ENCODE measurements around the gene FEV. TPM values are rescaled to one million over a fixed set of nuclear protein-coding genes. Genes with fewer than 3 reads are reported as not detected.

Gene FEV
- total RNA-seq, 1 donor from 2014 or later, result not detected

- Histone ChIP-seq H3K4me3 (ENCODE audit: low read length in 3 of 3) (no peak overlapping the region), H3K27me3 (ENCODE audit: control insufficient read depth in 3 of 3, insufficient read depth in 3 of 3, low read length in 3 of 3) (peaks cover 9 to 40% (median 33%) of the 10 kb centered on the region in 3 donors), H3K4me1 (ENCODE audit: control insufficient read depth in 3 of 3, insufficient read depth in 3 of 3, low read length in 3 of 3) (no peaks in the 10 kb centered on the region), H3K9ac (ENCODE audit: low read depth in 1 of 3, low read length in 3 of 3) (no peak overlapping the region), H3K36me3 (ENCODE audit: control insufficient read depth in 3 of 3, insufficient read depth in 3 of 3, low read length in 3 of 3) (no peaks in the 10 kb centered on the region), H3K9me3 (ENCODE audit: control insufficient read depth in 3 of 3, low read length in 3 of 3) (no peaks in the 10 kb centered on the region), H3K27ac (ENCODE audit: low read depth, low read length) (no peak overlapping the region)
These were observed 40.9 kb upstream of the FEV start for GRCh38 chr2:219025637-219026585.

GRCh38 chr2:219024059-219024458, 39.1 kb upstream of the FEV start:
- no peak overlapping the region for H3K9ac ChIP-seq (ENCODE audit: low read depth in 1 of 3, low read length in 3 of 3)
- H3K27me3 ChIP-seq (ENCODE audit: control insufficient read depth in 3 of 3, insufficient read depth in 3 of 3, low read length in 3 of 3), result peaks cover 0 to 32% (median 20%) of the 10 kb centered on the region in 3 donors

GRCh38 chr2:219023045-219023605, 38.1 kb upstream of the FEV start:
- Histone ChIP-seq H3K9ac (ENCODE audit: low read depth in 1 of 3, low read length in 3 of 3) (no peak overlapping the region), H3K27me3 (ENCODE audit: control insufficient read depth in 3 of 3, insufficient read depth in 3 of 3, low read length in 3 of 3) (peaks cover 0 to 32% (median 20%) of the 10 kb centered on the region in 3 donors), H3K9me3 (ENCODE audit: control insufficient read depth in 3 of 3, low read length in 3 of 3) (no peaks in the 10 kb centered on the region), H3K36me3 (ENCODE audit: control insufficient read depth in 3 of 3, insufficient read depth in 3 of 3, low read length in 3 of 3) (no peaks in the 10 kb centered on the region), H3K4me1 (ENCODE audit: control insufficient read depth in 3 of 3, insufficient read depth in 3 of 3, low read length in 3 of 3) (no peaks in the 10 kb centered on the region), H3K27ac (ENCODE audit: low read depth, low read length) (no peak overlapping the region), H3K4me3 (ENCODE audit: low read length in 3 of 3) (no peak overlapping the region)

More at GRCh38 chr2:219024059-219024458, 39.1 kb upstream of the FEV start:
- Histone ChIP-seq H3K9me3 (ENCODE audit: control insufficient read depth in 3 of 3, low read length in 3 of 3) (no peaks in the 10 kb centered on the region), H3K4me1 (ENCODE audit: control insufficient read depth in 3 of 3, insufficient read depth in 3 of 3, low read length in 3 of 3) (no peaks in the 10 kb centered on the region), H3K36me3 (ENCODE audit: control insufficient read depth in 3 of 3, insufficient read depth in 3 of 3, low read length in 3 of 3) (no peaks in the 10 kb centered on the region), H3K4me3 (ENCODE audit: low read length in 3 of 3) (no peak overlapping the region), H3K27ac (ENCODE audit: low read depth, low read length) (no peak overlapping the region)

- Histone ChIP-seq H3K4me1 (ENCODE audit: control insufficient read depth in 3 of 3, insufficient read depth in 3 of 3, low read length in 3 of 3) (peaks cover 0 to 3% (median 0%) of the 10 kb centered on the region in 3 donors), H3K27ac (ENCODE audit: low read depth, low read length) (no peak overlapping the region), H3K27me3 (ENCODE audit: control insufficient read depth in 3 of 3, insufficient read depth in 3 of 3, low read length in 3 of 3) (peaks cover 0 to 33% (median 15%) of the 10 kb centered on the region in 3 donors), H3K9ac (ENCODE audit: low read depth in 1 of 3, low read length in 3 of 3) (no peak overlapping the region), H3K9me3 (ENCODE audit: control insufficient read depth in 3 of 3, low read length in 3 of 3) (no peaks in the 10 kb centered on the region), H3K36me3 (ENCODE audit: control insufficient read depth in 3 of 3, insufficient read depth in 3 of 3, low read length in 3 of 3) (no peaks in the 10 kb centered on the region), H3K4me3 (ENCODE audit: low read length in 3 of 3) (no peak overlapping the region)
These were observed 37.6 kb upstream of the FEV start for GRCh38 chr2:219022616-219023015.

DNA sequence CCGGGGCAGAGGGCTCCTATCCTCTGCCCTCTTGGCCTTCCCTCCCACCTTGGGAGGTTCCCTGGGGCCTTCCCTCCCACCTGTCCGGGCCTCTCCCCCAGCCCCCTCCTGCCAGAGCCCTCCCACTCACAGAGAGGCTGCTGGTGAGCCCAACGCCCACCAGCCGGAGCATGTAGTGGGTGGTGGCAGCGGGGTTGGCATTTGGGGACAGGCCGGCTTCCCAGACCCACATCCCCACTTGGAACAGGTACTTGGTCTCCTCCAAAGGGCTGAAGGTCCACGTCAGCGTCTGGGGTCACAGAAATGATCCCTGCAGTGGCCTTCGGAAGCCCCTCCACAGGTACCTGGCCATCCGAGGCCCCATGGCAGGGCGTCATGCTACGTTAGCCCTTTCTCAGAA, 37.1 kb upstream of the FEV start:
- Histone ChIP-seq H3K27me3 (ENCODE audit: control insufficient read depth in 3 of 3, insufficient read depth in 3 of 3, low read length in 3 of 3) (peaks cover 0 to 35% (median 13%) of the 10 kb centered on the region in 3 donors), H3K4me1 (ENCODE audit: control insufficient read depth in 3 of 3, insufficient read depth in 3 of 3, low read length in 3 of 3) (peaks cover 0 to 5% (median 0%) of the 10 kb centered on the region in 3 donors), H3K27ac (ENCODE audit: low read depth, low read length) (no peak overlapping the region), H3K4me3 (ENCODE audit: low read length in 3 of 3) (no peak overlapping the region), H3K9ac (ENCODE audit: low read depth in 1 of 3, low read length in 3 of 3) (no peak overlapping the region), H3K9me3 (ENCODE audit: control insufficient read depth in 3 of 3, low read length in 3 of 3) (no peaks in the 10 kb centered on the region), H3K36me3 (ENCODE audit: control insufficient read depth in 3 of 3, insufficient read depth in 3 of 3, low read length in 3 of 3) (no peaks in the 10 kb centered on the region)

- Histone ChIP-seq H3K9me3 (ENCODE audit: control insufficient read depth in 3 of 3, low read length in 3 of 3) (no peaks in the 10 kb centered on the region), H3K9ac (ENCODE audit: low read depth in 1 of 3, low read length in 3 of 3) (no peak overlapping the region), H3K36me3 (ENCODE audit: control insufficient read depth in 3 of 3, insufficient read depth in 3 of 3, low read length in 3 of 3) (no peaks in the 10 kb centered on the region), H3K4me3 (ENCODE audit: low read length in 3 of 3) (no peak overlapping the region), H3K4me1 (ENCODE audit: control insufficient read depth in 3 of 3, insufficient read depth in 3 of 3, low read length in 3 of 3) (peaks cover 0 to 5% (median 0%) of the 10 kb centered on the region in 3 donors), H3K27ac (ENCODE audit: low read depth, low read length) (no peak overlapping the region), H3K27me3 (ENCODE audit: control insufficient read depth in 3 of 3, insufficient read depth in 3 of 3, low read length in 3 of 3) (peaks cover 0 to 39% (median 13%) of the 10 kb centered on the region in 3 donors)
These were observed 36.6 kb upstream of the FEV start for GRCh38 chr2:219021591-219021990.

GRCh38 chr2:219020604-219021365, 35.8 kb upstream of the FEV start:
- Histone ChIP-seq H3K4me1 (ENCODE audit: control insufficient read depth in 3 of 3, insufficient read depth in 3 of 3, low read length in 3 of 3) (peaks cover 0 to 5% (median 0%) of the 10 kb centered on the region in 3 donors), H3K27ac (ENCODE audit: low read depth, low read length) (no peak overlapping the region), H3K27me3 (ENCODE audit: control insufficient read depth in 3 of 3, insufficient read depth in 3 of 3, low read length in 3 of 3) (peaks cover 0 to 40% (median 13%) of the 10 kb centered on the region in 3 donors), H3K4me3 (ENCODE audit: low read length in 3 of 3) (no peak overlapping the region), H3K36me3 (ENCODE audit: control insufficient read depth in 3 of 3, insufficient read depth in 3 of 3, low read length in 3 of 3) (no peaks in the 10 kb centered on the region), H3K9me3 (ENCODE audit: control insufficient read depth in 3 of 3, low read length in 3 of 3) (no peaks in the 10 kb centered on the region), H3K9ac (ENCODE audit: low read depth in 1 of 3, low read length in 3 of 3) (no peak overlapping the region)

- H3K27me3 ChIP-seq (ENCODE audit: control insufficient read depth in 3 of 3, insufficient read depth in 3 of 3, low read length in 3 of 3), result peaks cover 0 to 35% (median 17%) of the 10 kb centered on the region in 3 donors
- no peak overlapping the region for H3K9ac ChIP-seq (ENCODE audit: low read depth in 1 of 3, low read length in 3 of 3)
- H3K27ac ChIP-seq (ENCODE audit: low read depth, low read length), result no peak overlapping the region
- H3K4me1 ChIP-seq (ENCODE audit: control insufficient read depth in 3 of 3, insufficient read depth in 3 of 3, low read length in 3 of 3), result peaks cover 0 to 5% (median 0%) of the 10 kb centered on the region in 3 donors
- H3K9me3 ChIP-seq (ENCODE audit: control insufficient read depth in 3 of 3, low read length in 3 of 3), result no peaks in the 10 kb centered on the region
- H3K4me3 ChIP-seq (ENCODE audit: low read length in 3 of 3), result no peak overlapping the region
- no peaks in the 10 kb centered on the region for H3K36me3 ChIP-seq (ENCODE audit: control insufficient read depth in 3 of 3, insufficient read depth in 3 of 3, low read length in 3 of 3)
These were observed 34.5 kb upstream of the FEV start for GRCh38 chr2:219019436-219019835.

DNA sequence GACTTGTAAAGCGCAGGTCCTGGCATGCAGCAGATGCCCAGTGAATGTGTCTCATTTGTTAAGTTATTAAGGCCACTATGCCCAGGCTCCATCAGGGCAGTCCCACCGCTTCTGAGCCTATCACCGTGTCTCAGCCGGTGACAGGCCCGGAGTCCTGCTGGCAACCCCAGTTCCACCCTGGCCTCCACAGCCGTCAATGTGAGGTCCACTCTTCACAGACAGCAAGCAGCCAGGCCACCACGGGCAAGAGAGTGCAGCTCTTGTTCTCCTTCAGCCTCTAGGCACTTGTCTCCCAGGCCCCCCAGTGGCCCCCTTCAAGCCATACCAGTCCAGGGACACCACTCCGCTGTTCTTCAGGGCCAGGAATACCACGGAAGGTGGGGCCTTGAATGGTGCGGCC, 33.7 kb upstream of the FEV start:
- H3K4me1 ChIP-seq (ENCODE audit: control insufficient read depth in 3 of 3, insufficient read depth in 3 of 3, low read length in 3 of 3), result peaks cover 0 to 5% (median 0%) of the 10 kb centered on the region in 3 donors
- peaks cover 0 to 34% (median 23%) of the 10 kb centered on the region in 3 donors for H3K27me3 ChIP-seq (ENCODE audit: control insufficient read depth in 3 of 3, insufficient read depth in 3 of 3, low read length in 3 of 3)
- no peaks in the 10 kb centered on the region for H3K36me3 ChIP-seq (ENCODE audit: control insufficient read depth in 3 of 3, insufficient read depth in 3 of 3, low read length in 3 of 3)
- no peak overlapping the region for H3K27ac ChIP-seq (ENCODE audit: low read depth, low read length)
- no peak overlapping the region for H3K4me3 ChIP-seq (ENCODE audit: low read length in 3 of 3)
- no peaks in the 10 kb centered on the region for H3K9me3 ChIP-seq (ENCODE audit: control insufficient read depth in 3 of 3, low read length in 3 of 3)
- no peak overlapping the region for H3K9ac ChIP-seq (ENCODE audit: low read depth in 1 of 3, low read length in 3 of 3)
